ENCODE measurements around the gene RANBP1. TPM values are rescaled to one million over a fixed set of nuclear protein-coding genes. Genes with fewer than 3 reads are reported as not detected.

Gene RANBP1
- total and polyA plus RNA-seq, 9 of the 15 experiments (the other 6 are each of a cell fraction or from before 2014, with no cell fraction given) = 162 to 2,891 (median 1,289) TPM

GRCh38 chr22:20117633-20118299 is 1.9 kb downstream of the RANBP1 start (continued):
- TF ChIP-seq, protein P1, sequence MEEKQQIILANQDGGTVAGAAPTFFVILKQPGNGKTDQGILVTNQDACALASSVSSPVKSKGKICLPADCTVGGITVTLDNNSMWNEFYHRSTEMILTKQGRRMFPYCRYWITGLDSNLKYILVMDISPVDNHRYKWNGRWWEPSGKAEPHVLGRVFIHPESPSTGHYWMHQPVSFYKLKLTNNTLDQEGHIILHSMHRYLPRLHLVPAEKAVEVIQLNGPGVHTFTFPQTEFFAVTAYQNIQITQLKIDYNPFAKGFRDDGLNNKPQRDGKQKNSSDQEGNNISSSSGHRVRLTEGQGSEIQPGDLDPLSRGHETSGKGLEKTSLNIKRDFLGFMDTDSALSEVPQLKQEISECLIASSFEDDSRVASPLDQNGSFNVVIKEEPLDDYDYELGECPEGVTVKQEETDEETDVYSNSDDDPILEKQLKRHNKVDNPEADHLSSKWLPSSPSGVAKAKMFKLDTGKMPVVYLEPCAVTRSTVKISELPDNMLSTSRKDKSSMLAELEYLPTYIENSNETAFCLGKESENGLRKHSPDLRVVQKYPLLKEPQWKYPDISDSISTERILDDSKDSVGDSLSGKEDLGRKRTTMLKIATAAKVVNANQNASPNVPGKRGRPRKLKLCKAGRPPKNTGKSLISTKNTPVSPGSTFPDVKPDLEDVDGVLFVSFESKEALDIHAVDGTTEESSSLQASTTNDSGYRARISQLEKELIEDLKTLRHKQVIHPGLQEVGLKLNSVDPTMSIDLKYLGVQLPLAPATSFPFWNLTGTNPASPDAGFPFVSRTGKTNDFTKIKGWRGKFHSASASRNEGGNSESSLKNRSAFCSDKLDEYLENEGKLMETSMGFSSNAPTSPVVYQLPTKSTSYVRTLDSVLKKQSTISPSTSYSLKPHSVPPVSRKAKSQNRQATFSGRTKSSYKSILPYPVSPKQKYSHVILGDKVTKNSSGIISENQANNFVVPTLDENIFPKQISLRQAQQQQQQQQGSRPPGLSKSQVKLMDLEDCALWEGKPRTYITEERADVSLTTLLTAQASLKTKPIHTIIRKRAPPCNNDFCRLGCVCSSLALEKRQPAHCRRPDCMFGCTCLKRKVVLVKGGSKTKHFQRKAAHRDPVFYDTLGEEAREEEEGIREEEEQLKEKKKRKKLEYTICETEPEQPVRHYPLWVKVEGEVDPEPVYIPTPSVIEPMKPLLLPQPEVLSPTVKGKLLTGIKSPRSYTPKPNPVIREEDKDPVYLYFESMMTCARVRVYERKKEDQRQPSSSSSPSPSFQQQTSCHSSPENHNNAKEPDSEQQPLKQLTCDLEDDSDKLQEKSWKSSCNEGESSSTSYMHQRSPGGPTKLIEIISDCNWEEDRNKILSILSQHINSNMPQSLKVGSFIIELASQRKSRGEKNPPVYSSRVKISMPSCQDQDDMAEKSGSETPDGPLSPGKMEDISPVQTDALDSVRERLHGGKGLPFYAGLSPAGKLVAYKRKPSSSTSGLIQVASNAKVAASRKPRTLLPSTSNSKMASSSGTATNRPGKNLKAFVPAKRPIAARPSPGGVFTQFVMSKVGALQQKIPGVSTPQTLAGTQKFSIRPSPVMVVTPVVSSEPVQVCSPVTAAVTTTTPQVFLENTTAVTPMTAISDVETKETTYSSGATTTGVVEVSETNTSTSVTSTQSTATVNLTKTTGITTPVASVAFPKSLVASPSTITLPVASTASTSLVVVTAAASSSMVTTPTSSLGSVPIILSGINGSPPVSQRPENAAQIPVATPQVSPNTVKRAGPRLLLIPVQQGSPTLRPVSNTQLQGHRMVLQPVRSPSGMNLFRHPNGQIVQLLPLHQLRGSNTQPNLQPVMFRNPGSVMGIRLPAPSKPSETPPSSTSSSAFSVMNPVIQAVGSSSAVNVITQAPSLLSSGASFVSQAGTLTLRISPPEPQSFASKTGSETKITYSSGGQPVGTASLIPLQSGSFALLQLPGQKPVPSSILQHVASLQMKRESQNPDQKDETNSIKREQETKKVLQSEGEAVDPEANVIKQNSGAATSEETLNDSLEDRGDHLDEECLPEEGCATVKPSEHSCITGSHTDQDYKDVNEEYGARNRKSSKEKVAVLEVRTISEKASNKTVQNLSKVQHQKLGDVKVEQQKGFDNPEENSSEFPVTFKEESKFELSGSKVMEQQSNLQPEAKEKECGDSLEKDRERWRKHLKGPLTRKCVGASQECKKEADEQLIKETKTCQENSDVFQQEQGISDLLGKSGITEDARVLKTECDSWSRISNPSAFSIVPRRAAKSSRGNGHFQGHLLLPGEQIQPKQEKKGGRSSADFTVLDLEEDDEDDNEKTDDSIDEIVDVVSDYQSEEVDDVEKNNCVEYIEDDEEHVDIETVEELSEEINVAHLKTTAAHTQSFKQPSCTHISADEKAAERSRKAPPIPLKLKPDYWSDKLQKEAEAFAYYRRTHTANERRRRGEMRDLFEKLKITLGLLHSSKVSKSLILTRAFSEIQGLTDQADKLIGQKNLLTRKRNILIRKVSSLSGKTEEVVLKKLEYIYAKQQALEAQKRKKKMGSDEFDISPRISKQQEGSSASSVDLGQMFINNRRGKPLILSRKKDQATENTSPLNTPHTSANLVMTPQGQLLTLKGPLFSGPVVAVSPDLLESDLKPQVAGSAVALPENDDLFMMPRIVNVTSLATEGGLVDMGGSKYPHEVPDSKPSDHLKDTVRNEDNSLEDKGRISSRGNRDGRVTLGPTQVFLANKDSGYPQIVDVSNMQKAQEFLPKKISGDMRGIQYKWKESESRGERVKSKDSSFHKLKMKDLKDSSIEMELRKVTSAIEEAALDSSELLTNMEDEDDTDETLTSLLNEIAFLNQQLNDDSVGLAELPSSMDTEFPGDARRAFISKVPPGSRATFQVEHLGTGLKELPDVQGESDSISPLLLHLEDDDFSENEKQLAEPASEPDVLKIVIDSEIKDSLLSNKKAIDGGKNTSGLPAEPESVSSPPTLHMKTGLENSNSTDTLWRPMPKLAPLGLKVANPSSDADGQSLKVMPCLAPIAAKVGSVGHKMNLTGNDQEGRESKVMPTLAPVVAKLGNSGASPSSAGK (IDR thresholded peaks at IDR 0.05) = no peak
- TF ChIP-seq RBM25 (IDR thresholded peaks at IDR 0.05; ENCODE audit: low read depth, low read length, severe bottlenecking) (no peak), MEIS2 (IDR thresholded peaks at IDR 0.05; ENCODE audit: partially characterized antibody) (no peak), ZBTB17 (CRISPR knock-in tag; IDR thresholded peaks at IDR 0.05) (peak; percentile 61), ZNF232 (CRISPR knock-in tag; IDR thresholded peaks at IDR 0.05) (no peak), ETS1 (conservative IDR thresholded peaks at IDR 0.05; ENCODE audit: control insufficient read depth, low read depth, low read length) (no peak), ZBTB8A (IDR thresholded peaks at IDR 0.05; ENCODE audit: partially characterized antibody) (no peak), PREB (CRISPR knock-in tag; IDR thresholded peaks at IDR 0.05) (no peak), ZNF695 (CRISPR knock-in tag; IDR thresholded peaks at IDR 0.05) (no peak), SMARCA5 (IDR thresholded peaks at IDR 0.05) (no peak), NR2C2 (CRISPR knock-in tag; IDR thresholded peaks at IDR 0.05) (no peak), NR2C2 (tag; IDR thresholded peaks at IDR 0.05) (no peak), JUNB (CRISPR knock-in tag; conservative IDR thresholded peaks at IDR 0.05) (no peak), NONO (IDR thresholded peaks at IDR 0.05; ENCODE audit: low read depth in 2 of 2, low read length in 1 of 2) (no peak), ZNF436 (CRISPR knock-in tag; IDR thresholded peaks at IDR 0.05) (no peak), ZNF316 (IDR thresholded peaks at IDR 0.05) (no peak)

Data from K562 (cell line).